NCI-H1694 (cell line): ENCODE measurements around the gene ASPG.

Experiments
- DNase-seq: peaks from one replicate; lab custom pipeline; 2025; lab: John Stamatoyannopoulos, UW

ASPG gene

GRCh38 chr14:104163541-104163940 is 78.0 kb downstream of the ASPG start:
- no peak for DNase-seq

DNA sequence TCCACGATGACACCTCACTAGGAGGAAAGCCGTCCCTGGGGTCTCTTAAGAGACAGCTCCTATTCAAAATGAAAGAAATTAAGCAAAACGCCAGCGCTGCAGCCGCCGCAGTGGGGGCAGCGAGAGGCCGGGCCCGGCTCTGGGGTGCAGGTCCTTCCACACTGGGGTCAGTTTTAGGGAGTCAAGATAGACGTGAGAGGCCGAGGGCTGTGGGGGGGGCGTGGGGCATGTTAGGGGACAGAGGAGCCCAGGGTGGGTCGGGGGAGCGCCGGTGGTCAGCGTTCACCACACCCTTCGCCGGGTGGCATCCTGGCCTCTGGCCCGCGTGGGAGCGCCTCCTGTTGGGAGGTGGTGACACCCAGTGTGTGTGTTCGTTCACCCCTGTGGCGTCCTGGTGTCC is 78.5 kb downstream of the ASPG start:
- no peak for DNase-seq

- no peak for DNase-seq
Measured at GRCh38 chr14:104164512-104164911, 79.0 kb downstream of the ASPG start.
